CD4-positive, alpha-beta T cell treated with Interleukin-2 at 100 ng/mL for 4 hours (primary cell): ENCODE data around the gene GBP3.
A peak's percentile ranks its signal among the peaks of the same experiment; 100 is the strongest.
"Not testable (repeated sequence)": the region's sequence is repeated elsewhere in the genome, so short reads cannot be mapped to it uniquely, and the experiment has no call there.

Experiments used
- DNase-seq: peaks from one replicate; pipeline ENCODE4 v3.0.0-alpha.2; 2020; ENCODE audit warnings: low spot score

The GBP3 gene, protein sequence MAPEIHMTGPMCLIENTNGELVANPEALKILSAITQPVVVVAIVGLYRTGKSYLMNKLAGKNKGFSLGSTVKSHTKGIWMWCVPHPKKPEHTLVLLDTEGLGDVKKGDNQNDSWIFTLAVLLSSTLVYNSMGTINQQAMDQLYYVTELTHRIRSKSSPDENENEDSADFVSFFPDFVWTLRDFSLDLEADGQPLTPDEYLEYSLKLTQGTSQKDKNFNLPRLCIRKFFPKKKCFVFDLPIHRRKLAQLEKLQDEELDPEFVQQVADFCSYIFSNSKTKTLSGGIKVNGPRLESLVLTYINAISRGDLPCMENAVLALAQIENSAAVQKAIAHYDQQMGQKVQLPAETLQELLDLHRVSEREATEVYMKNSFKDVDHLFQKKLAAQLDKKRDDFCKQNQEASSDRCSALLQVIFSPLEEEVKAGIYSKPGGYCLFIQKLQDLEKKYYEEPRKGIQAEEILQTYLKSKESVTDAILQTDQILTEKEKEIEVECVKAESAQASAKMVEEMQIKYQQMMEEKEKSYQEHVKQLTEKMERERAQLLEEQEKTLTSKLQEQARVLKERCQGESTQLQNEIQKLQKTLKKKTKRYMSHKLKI

DNA sequence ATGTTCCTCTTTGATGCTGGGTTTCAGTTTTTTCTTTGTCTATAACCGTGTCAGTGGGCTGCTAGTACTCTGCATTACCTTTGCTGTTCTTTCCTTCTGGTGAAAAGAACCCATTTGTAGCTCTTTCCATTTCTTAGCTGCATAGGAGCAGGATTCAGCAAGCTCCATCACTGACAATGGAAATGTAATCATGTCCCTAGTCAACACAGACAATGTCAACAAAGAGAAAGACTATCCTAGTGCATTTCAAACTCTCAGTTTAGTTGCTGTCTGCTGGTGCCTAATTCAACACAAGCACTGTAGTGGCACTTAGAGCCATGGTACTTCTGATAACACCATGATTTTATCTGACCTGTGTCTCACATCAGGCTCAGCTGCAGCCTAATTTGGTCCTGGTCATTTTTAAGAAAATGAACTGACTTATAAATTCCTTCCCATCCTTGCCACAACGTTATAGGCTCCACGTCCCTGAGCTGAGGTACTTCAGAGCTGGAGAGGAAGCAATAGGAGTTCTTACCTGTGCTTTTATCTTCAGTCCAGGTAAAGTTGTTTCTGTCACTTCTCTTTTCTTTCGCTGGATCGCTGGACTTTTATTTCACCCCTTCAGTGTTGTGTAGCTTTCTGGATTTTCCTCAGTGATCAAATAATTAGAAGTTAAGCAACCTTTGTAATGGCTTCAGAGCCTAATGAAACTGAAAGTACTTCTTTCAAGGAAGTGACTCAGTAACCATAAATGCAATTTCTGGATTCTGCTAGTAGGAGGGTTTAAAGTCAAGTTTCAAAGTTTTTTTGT, at the start of gene GBP3:
Gene GBP3, minus strand, starts transcription at position 700 of the 793 bp plus-strand sequence. CDS start 2,145 bp downstream, outside the sequence.
- peak; percentile 55 for DNase-seq

DNA sequence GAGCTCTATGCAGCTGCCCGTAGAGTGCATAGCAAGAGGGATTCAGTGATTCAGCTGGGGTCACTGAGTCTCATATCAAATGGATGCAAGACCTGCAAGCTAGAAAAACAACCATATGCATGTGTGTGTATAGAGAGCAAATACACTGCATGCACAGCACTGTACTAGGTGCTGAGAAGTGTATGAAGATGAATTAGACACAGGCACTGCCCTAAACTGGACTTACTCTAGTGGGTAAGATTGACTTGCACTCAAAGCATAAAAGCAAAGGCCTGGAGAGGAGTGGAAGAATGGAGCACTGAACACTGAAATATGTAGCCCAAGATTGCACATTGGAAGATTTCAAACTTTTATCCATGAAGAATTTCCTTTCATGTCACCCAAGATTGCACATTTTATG, 47.8 kb upstream of the GBP3 start:
- DNase-seq: no peak

DNA sequence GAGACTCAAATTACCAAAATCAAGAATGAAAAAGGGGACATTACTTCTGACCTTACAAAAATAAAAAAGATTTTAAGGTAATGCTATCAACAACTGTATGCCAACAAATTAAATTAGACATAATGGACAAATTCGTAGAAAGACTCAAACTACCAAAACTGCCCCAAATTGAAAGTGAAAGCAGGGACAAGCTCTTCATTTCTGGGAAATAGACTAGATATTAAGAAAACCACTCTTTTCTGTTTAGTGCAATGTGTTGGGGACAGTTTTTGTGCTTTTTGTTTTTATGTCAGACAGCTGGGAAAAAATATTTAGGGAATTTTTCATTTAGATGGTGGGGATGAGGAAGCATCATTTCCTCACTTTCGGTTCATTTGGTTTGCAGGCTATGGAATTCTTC, 47.3 kb upstream of the GBP3 start:
- DNase-seq: peak; percentile 61

DNA sequence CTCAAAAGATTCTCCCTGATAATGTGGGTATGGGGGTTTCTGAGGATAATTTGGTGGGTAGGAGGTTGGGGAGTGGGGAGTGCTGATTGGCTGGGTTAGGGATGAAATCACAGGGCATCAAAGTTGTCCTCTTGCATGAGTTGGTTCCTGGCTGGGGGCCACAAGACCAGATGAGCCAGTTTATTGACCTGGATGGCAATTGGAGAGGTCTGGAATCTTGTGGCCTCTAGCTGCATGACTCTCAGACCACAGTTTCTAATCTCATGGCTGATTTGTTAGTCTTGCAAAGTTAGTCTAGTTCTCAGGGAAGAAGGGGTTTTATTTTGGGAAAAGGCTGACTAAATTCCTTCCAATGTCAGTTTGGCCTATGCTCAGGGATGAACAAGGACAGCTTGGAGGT, 45.6 kb upstream of the GBP3 start:
- DNase-seq: no peak

DNA sequence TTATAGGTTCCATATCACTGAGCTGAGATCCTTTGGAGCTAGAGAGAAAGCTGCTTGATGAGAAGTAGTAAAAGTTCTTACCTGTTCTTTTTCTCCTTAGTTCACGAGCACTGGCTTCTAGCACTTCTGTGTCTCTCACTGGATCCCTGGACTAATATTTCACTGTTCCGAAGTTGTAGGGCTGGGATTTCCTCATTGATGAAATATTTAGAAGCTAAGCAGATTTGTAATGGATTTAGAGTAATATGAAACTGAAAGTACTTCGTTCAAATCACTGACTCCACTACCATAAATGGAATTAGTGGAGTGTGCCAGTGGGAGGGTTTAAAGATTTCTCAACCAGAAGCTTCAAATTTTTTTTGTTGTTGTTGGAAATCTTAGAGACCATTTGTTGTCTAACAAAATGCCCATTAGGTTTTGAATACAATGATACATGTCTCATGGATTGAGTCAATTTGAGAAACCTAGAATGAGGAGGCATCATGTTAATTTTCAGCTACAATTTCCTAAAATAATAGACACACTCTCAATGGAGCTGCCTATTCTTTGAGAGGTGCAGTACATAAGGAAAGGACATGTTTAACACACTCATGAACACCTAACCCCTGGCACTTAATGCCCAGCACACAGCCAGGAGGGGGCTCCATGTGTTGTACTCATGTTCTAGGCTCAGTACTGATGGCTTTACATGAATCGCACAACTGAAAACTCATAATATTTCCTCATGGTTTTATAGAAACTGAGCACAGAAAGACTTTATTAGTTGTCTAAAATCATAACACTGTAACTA, 42.6 kb upstream of the GBP3 start, which contains the start of gene GBP1:
Gene GBP1, minus strand, starts transcription at position 130 of the 790 bp plus-strand sequence. CDS start 1,974 bp downstream, outside the sequence.
- peak; percentile 64 for DNase-seq

DNA sequence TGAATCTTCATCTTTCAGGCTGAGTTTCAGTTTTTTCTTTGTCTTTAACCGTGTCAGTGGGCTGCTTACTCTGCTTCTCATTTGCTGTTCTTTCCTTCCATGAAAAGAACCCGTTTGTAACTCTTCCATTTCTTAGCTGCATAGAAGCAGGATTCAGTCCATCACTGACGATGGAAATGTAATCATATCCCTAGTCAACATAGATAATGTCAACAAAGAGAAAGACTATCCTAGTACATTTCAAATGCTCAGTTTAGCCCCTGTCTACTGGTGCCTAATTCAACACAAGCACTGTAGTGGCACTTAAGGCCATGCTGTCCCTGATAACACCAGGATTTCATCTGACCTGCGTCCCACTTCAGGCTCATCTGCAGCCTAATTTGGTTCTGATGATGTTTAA, 42.0 kb upstream of the GBP3 start:
- no peak for DNase-seq

DNA sequence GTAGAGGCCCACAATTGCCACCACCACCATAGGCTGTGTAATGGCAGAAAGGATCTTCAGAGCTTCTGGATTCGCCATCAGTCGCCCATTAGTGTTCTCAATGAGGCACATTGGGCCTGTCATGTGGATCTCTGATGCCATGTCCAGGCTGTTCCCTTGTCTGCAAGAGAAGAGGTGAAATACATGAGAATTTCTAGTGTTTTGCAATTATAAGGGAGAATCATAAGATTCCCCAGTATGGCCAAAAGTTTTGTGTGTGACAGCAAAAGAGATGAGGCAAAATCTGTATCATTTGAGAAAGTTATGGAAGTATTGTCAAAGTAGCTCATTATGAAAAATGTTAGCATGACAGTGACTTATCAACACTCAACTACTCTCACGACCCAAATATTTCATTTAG, 40.4 kb upstream of the GBP3 start:
- no peak for DNase-seq

DNA sequence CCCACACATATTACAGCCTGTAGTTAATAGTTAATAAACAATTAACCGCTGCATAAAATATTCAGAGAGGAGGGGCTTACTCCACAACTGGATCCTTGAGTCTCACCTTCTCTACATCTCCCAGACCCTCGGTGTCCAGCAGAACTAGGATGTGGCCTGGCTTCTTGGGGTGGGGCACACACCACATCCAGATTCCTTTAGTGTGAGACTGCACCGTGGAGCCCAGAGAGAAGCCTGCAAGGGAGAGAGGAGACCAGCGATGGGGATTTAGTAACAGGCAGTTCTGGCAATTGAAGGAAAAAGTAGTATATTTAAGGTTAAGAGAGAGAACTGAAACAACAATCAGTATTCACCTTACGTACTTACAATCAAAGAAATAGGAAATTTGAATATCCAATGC, 37.4 kb upstream of the GBP3 start:
- no peak for DNase-seq

DNA sequence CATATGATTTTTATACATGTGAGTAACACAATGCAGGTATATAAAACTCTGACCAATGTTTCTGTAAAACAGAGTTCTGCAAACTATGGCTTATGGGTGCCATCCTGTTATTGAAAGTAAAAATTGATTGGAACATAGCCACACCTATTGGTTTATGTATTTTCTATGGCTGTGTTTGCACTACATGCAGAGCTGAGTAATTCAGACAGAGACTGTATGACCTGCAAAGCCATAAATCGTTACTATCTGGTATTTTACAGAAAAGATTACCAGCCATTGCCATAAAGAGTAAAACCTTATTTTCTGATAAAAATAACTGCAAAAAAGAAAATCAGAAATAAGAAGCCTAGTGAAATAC, 29.3 kb upstream of the GBP3 start:
- DNase-seq: no peak

DNA sequence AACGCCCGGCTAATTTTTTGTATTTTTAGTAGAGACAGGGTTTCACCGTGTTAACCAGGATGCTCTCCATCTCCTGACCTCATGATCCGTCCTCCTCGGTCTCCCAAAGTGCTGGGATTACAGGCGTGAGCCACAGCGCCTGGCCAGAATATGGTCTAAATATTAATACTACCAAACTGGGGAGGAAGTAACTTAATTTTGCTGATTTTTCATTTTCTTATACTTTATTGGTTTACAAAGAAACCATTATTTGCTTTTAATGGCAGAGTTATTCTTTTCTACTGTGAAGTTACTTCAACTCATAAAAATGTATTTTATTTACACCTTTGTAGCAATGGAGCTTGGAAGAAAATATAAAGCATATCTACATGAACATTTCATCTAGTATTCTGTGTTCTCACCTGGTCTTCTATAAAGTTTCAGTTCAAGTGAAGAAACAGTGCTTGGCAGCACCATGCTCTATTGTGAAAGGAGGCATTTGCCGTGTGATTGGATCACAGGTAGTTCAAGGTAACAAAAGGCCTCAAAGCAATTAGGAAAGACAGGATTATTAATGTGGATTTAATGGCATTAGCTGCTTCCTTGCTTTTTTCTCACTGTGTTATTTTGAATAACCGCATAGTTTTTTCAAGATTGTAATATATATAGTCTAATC, 28.8 kb upstream of the GBP3 start:
- DNase-seq: no peak

DNA sequence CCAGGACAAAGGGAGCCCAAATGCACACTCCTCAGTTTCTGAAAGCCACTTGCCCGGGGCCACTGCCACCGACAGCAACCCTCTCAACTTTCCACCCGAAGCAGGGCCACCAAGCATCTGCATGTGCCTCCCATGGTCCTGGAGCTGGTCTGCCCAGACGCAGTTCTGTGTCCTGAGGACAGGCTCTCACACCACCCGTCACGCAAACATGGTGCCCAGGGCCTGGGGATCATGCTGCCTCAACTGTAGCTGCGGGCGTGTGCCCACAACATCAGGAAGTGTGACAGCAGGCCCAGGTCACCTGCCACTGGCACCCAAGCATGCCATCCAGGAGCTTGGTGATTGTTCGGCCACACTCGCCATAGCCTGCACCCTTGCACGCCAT, 28.0 kb upstream of the GBP3 start:
- no peak for DNase-seq

DNA sequence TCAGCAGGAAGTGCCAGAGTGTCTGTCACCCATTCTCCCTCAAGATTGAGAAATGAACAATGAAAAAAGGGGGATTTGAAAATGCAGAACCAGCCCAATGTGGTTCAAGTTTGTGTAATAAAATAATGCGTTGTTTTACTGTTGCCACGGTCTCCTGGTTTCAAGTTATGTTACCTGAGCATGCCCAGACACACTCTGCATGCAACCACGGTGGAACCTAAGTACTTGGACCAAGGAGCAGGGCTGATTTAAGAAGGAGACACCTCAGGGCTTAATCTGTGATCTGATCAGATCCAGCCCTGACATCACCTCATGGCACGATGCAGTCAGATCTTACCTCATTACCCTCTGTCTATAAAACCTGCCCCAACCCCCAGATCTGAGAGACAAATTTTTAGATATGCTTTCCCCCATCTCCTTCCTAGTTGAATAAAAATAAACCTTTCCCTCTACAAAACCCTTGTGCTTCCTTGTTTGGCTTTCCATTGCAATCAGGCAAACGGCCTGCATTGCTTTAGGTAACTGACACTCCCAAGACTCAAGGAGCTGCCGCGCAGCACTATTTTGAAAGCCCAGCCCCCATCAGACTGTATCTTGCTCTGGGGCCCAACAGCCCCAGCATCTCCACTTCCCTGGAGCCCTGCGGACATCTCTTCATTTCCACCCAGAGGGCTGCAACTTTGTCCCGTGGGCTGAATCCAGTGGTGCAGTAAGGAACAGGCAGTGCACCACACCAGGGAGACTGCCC, 27.4 kb upstream of the GBP3 start:
- DNase-seq: not testable (repeated sequence)

DNA sequence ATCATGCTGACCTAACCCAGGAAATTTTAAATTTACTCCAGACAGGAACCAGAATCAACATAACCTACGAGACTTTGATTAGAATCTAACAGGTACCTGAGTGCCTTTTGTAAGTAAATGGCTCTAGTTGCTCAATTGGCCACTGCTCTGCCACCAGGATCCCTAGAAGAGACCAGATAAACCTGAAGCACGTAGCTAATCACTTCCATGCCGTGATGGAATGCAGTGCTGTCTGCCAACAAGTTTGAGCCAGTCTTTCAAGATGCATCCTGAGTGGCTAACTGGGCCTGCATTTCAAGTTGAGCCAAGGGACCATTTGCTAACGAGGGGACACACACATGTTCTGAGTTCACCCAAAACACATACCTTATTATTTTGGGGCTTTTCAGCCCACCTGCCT, 26.5 kb upstream of the GBP3 start:
- not testable (repeated sequence) for DNase-seq

DNA sequence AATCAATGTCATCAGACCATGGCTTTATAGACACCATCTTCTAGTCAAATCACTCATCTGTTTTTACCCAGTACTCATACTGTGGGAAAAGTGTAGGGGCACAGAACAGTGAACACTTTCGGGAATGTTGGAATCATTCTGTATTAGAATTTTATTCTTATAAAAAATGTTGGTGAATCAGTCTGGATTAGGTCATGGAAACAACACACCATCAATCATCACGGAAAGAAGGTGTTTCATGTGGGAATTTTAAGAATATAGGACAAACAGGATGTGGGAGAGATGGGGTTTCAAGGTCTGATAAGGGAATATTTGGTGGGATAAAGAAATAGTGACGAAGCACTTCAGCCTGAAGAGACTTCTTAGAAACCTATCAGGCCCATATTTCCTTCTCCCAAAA, 25.1 kb upstream of the GBP3 start:
- DNase-seq: no peak

DNA sequence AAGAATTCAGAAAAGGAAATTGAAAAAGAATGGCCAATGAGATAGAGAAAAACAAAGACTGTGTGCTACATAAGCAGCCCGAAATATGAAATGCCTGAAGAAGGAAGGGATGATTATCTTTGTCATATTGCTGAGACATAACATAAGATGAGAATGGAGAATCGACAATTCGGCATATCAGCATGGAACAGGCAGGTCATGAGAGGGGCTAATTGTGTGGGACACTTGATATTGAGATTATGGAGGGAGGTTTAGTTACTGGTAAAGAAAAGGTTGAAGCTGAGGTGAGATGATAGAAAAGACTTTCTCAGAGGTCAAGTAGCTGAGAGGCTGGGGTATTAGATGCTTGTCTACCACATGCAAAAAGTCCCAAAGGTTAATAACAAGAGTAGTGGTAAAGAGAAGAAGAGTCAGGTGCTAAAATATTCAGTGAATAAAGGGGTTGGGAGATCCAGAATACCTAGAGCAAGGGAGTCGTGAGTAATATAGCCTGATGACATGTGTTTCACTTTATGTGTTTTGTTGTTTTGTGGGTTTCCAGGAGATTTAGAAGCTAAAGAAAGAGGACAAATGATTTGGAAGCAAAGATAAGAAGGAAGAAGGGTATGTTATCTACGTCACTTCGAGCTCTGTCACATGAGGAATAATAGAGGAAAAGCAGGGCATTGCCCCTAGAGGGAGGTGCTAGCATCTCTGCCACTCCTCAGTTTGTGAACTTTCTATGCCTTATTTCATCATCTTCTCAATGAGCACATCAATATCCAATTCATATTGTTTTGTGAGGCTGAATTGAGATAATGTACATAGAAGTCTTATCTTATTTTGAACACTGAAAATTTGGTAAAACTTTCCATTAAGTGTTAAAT, 23.9 kb upstream of the GBP3 start:
- not testable (repeated sequence) for DNase-seq

DNA sequence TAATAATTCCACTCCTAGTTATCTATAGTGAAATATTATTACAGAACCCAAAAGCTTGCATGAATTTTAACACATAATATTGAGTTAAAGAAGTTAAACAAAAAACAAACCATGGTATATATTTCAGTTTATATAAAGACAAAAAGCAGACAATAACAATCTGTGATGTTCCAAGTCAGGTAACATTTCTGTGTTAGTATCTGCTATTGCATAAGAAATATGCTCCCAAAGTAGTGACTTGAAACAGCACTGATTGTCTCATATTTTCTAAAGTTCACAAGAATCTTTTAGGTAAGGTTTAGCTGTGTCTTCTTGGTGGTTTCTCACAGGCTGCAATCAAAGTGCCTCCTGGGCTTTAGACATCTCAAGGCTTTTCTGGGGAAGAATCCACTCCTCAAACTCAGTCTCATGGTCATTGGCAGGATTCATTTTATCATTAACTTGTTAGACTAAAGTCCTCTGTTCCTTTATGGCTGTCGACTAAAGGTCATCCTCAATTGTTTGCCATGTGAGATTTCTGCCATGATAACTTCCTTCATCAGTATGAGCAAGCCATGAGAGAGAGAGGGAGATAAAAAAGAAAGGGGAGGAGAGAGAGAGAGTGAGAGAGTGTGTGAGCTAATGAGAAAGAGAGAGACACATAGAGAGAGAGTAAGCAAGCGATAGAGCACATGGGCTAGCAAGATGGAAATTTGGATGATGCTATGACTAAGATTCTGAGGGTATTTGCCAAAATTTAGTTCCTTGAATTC, 22.5 kb upstream of the GBP3 start:
- DNase-seq: no peak

DNA sequence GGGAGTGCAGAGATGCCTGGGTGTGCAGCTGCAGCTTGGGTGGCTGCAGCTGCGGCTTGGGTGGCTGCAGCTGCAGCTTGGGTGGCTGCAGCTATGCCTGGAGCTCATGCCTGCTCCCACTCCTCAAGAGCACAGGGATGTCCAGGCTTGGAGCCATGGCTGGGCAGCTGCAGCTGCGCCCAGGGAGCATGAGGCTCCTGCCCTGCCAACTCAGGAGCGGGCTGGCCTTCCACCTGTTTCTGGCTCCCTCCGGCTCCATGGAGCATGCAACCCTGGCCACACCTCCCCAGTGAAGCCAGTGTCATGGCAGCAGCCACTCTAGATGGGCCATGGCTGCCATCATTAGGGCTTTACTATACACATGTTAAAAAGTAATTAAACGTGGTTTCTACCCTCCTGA, 21.3 kb upstream of the GBP3 start:
- DNase-seq: no peak

DNA sequence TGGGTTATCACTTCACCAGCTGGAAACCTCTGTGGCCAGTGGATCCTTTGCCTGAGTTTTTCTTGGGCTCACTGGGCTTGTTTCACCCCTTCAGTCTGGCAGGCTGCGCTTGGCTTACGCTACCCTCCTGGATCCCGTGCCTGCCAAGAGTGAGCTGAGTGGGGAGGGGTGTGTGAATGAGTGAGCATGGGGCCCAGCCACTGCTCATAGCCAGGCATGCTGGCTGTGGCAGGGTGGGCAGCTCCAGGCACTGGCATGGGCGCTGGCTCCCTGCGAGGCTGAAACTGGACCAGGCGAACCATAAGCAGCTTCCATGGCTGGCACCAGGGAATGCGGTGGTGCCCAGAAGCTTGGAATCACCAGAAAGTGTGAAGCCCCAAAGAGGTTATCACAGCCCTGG, 19.8 kb upstream of the GBP3 start:
- no peak for DNase-seq

DNA sequence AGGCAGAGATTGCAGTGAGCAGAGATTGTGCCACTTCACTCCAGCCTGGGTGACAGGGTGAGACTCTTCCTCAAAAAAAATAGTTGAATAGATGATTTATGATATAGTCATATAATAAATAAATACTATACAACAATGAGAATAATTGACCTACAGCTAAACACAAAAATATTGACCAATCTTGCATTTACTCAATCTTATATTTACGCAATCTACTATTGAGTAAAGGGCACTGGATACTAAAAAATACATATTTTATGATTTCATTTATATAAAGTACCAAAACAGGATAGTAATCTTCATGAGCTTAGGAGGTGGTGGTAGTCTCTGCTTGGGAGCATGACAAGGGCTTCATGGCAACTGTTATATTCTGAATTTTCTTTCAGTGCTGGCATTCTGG, 19.1 kb upstream of the GBP3 start:
- DNase-seq: no peak
